ENCODE data around the gene HCFC2.

HCFC2 gene

GRCh38 chr12:104136577-104136976 is 72.2 kb downstream of the HCFC2 start:
- H3K27ac ChIP-seq (ENCODE audit: low read depth, low read length, poor library complexity, severe bottlenecking): peak overlapping the region; percentile 63
- H3K79me2 ChIP-seq (ENCODE audit: insufficient read depth, low read length): peaks cover 24% of the 10 kb centered on the region
- H3K27me3 ChIP-seq (ENCODE audit: insufficient read depth, low read length): no peaks in the 10 kb centered on the region
- peaks cover 18% of the 10 kb centered on the region; the same call in 1 of the 2 replicates for H3K36me3 ChIP-seq (ENCODE audit: insufficient read depth, low read length)
- no peak overlapping the region for H2AFZ ChIP-seq (ENCODE audit: low read length)
- H4K20me1 ChIP-seq (ENCODE audit: insufficient read depth, low read length): no peaks in the 10 kb centered on the region
- no peaks in the 10 kb centered on the region for H3K9me3 ChIP-seq (ENCODE audit: low read length)
- TF ChIP-seq CTCF (IDR thresholded peaks at IDR 0.05; ENCODE audit: low read length): no peak
- TF ChIP-seq EZH2 (IDR thresholded peaks at IDR 0.05; ENCODE audit: borderline replicate concordance, low read length): no peak
- H3K4me2 ChIP-seq (ENCODE audit: low read length): peak overlapping the region; percentile 96
- H3K4me3 ChIP-seq (ENCODE audit: low read depth, low read length, poor library complexity, severe bottlenecking): peak overlapping the region; percentile 94
- H3K9me2 ChIP-seq (ENCODE audit: low read depth, low read length): no peaks in the 10 kb centered on the region
- peak overlapping the region; percentile 90 for H3K9ac ChIP-seq (ENCODE audit: low read length)
- peaks cover 26% of the 10 kb centered on the region for H3K4me1 ChIP-seq (ENCODE audit: insufficient read depth, low read length, severe bottlenecking)
- H3F3A ChIP-seq (ENCODE audit: insufficient read depth, low read length): no peaks in the 10 kb centered on the region

- TF ChIP-seq CTCF (IDR thresholded peaks at IDR 0.05; ENCODE audit: low read length) (no peak), EZH2 (IDR thresholded peaks at IDR 0.05; ENCODE audit: borderline replicate concordance, low read length) (no peak)
- peak overlapping the region; percentile 90 for H3K9ac ChIP-seq (ENCODE audit: low read length)
- peak overlapping the region; percentile 94 for H3K4me3 ChIP-seq (ENCODE audit: low read depth, low read length, poor library complexity, severe bottlenecking)
- peaks cover 24% of the 10 kb centered on the region for H3K79me2 ChIP-seq (ENCODE audit: insufficient read depth, low read length)
- H3K4me1 ChIP-seq (ENCODE audit: insufficient read depth, low read length, severe bottlenecking): peaks cover 26% of the 10 kb centered on the region
- H3K9me2 ChIP-seq (ENCODE audit: low read depth, low read length): no peaks in the 10 kb centered on the region
- peak overlapping the region; percentile 96 for H3K4me2 ChIP-seq (ENCODE audit: low read length)
- no peaks in the 10 kb centered on the region for H3F3A ChIP-seq (ENCODE audit: insufficient read depth, low read length)
- H3K36me3 ChIP-seq (ENCODE audit: insufficient read depth, low read length): peaks cover 13% of the 10 kb centered on the region; the same call in 1 of the 2 replicates
- no peak overlapping the region for H2AFZ ChIP-seq (ENCODE audit: low read length)
- H3K9me3 ChIP-seq (ENCODE audit: low read length): no peaks in the 10 kb centered on the region
- H3K27me3 ChIP-seq (ENCODE audit: insufficient read depth, low read length): no peaks in the 10 kb centered on the region
- no peaks in the 10 kb centered on the region for H4K20me1 ChIP-seq (ENCODE audit: insufficient read depth, low read length)
- peak overlapping the region; percentile 63 for H3K27ac ChIP-seq (ENCODE audit: low read depth, low read length, poor library complexity, severe bottlenecking)
These were observed 72.9 kb downstream of the HCFC2 start for GRCh38 chr12:104137001-104137901.

GRCh38 chr12:104137902-104138796 is 73.8 kb downstream of the HCFC2 start, which contains the start of gene NFYB:
Gene NFYB (minus strand): TSS chr12:104138210. CDS start chr12:104135453, 2,757 bp downstream.
- Histone ChIP-seq H2AFZ (ENCODE audit: low read length) (no peak within 1 kb of the TSS), H3K79me2 (ENCODE audit: insufficient read depth, low read length) (peaks cover 24% of the 10 kb centered on the region)
- TF ChIP-seq EZH2 (IDR thresholded peaks at IDR 0.05; ENCODE audit: borderline replicate concordance, low read length): no peak
- no peak for TF ChIP-seq CTCF (IDR thresholded peaks at IDR 0.05; ENCODE audit: low read length)

More at GRCh38 chr12:104137902-104138796, 73.8 kb downstream of the HCFC2 start, which contains the start of gene NFYB:
- H3K27ac ChIP-seq (ENCODE audit: low read depth, low read length, poor library complexity, severe bottlenecking): peak within 1 kb of the TSS; percentile 63
- H3K4me1 ChIP-seq (ENCODE audit: insufficient read depth, low read length, severe bottlenecking): peaks cover 26% of the 10 kb centered on the region
- no peaks in the 10 kb centered on the region for H3F3A ChIP-seq (ENCODE audit: insufficient read depth, low read length)
- peak within 1 kb of the TSS; percentile 96 for H3K4me2 ChIP-seq (ENCODE audit: low read length)
- peaks cover 4% of the 10 kb centered on the region; the same call in 1 of the 2 replicates for H3K36me3 ChIP-seq (ENCODE audit: insufficient read depth, low read length)
- H3K9me2 ChIP-seq (ENCODE audit: low read depth, low read length): no peaks in the 10 kb centered on the region
- H3K4me3 ChIP-seq (ENCODE audit: low read depth, low read length, poor library complexity, severe bottlenecking): peak within 1 kb of the TSS; percentile 94
- no peaks in the 10 kb centered on the region for H3K27me3 ChIP-seq (ENCODE audit: insufficient read depth, low read length)
- H4K20me1 ChIP-seq (ENCODE audit: insufficient read depth, low read length): no peaks in the 10 kb centered on the region
- H3K9me3 ChIP-seq (ENCODE audit: low read length): no peaks in the 10 kb centered on the region
- H3K9ac ChIP-seq (ENCODE audit: low read length): peak within 1 kb of the TSS; percentile 90
